GM19043 (cell line): ENCODE results near the gene NSL1.
A peak's percentile ranks its signal among the peaks of the same experiment; 100 is the strongest.

Experiments
- ATAC-seq: cut with Tn5 transposase; IDR thresholded peaks from one replicate; pipeline ENCODE4 v1.9.1; 2021; ENCODE audit warnings: low read depth; ENCODE audit not compliant: unreplicated experiment

The NSL1 gene

GRCh38 chr1:212688341-212689047, 103.1 kb downstream of the NSL1 start:
- no peak for ATAC-seq

GRCh38 chr1:212687811-212688210, 103.8 kb downstream of the NSL1 start:
- no peak for ATAC-seq

- ATAC-seq: no peak
Observed at GRCh38 chr1:212686591-212686990, 105.0 kb downstream of the NSL1 start.

- no peak for ATAC-seq
Observed at GRCh38 chr1:212686069-212686468, 105.5 kb downstream of the NSL1 start.

- no peak for ATAC-seq
Observed at GRCh38 chr1:212685429-212685828, 106.1 kb downstream of the NSL1 start.

- no peak for ATAC-seq
Observed at GRCh38 chr1:212684521-212685090, 107.0 kb downstream of the NSL1 start.

GRCh38 chr1:212684076-212684475, 107.5 kb downstream of the NSL1 start:
- no peak for ATAC-seq

GRCh38 chr1:212683357-212683722, 108.2 kb downstream of the NSL1 start:
- ATAC-seq: peak; percentile 80

- no peak for ATAC-seq
Observed at GRCh38 chr1:212680680-212681389, 110.7 kb downstream of the NSL1 start.

- peak; percentile 47 for ATAC-seq
Observed at GRCh38 chr1:212678456-212679410, 112.8 kb downstream of the NSL1 start.

- ATAC-seq: no peak
Observed at GRCh38 chr1:212677573-212677972, 114.0 kb downstream of the NSL1 start.

- no peak for ATAC-seq
Observed at GRCh38 chr1:212677136-212677535, 114.4 kb downstream of the NSL1 start.
